ENCODE results near the gene NRCAM.
"Not testable (repeated sequence)": the region's sequence is repeated elsewhere in the genome, so short reads cannot be mapped to it uniquely, and the experiment has no call there.

The NRCAM gene

GRCh38 chr7:108393097-108393496 lies 63.1 kb downstream of the NRCAM start:
- not testable (repeated sequence) for DNase-seq

GRCh38 chr7:108387686-108388085 lies 68.5 kb downstream of the NRCAM start:
- DNase-seq: not testable (repeated sequence)

- no peak for DNase-seq
These were observed 70.3 kb downstream of the NRCAM start for GRCh38 chr7:108385834-108386422.

GRCh38 chr7:108384716-108385483 lies 71.3 kb downstream of the NRCAM start:
- DNase-seq: no peak

- DNase-seq: no peak
These were observed 73.3 kb downstream of the NRCAM start for GRCh38 chr7:108382932-108383331.

- no peak for DNase-seq
These were observed 75.7 kb downstream of the NRCAM start for GRCh38 chr7:108380517-108380916.

- DNase-seq: peak; percentile 11
These were observed 80.0 kb downstream of the NRCAM start for GRCh38 chr7:108376206-108376605.

- no peak for DNase-seq
These were observed 80.6 kb downstream of the NRCAM start for GRCh38 chr7:108375668-108376067.

GRCh38 chr7:108374899-108375298 lies 81.3 kb downstream of the NRCAM start:
- no peak for DNase-seq

GRCh38 chr7:108372618-108373017 lies 83.6 kb downstream of the NRCAM start:
- DNase-seq: no peak

- DNase-seq: no peak
These were observed 85.6 kb downstream of the NRCAM start for GRCh38 chr7:108370616-108371015.

GRCh38 chr7:108368466-108368865 lies 87.8 kb downstream of the NRCAM start:
- DNase-seq: no peak

- no peak for DNase-seq
These were observed 88.3 kb downstream of the NRCAM start for GRCh38 chr7:108367946-108368345.

- no peak for DNase-seq
These were observed 88.9 kb downstream of the NRCAM start for GRCh38 chr7:108367314-108367713.

- DNase-seq: no peak
These were observed 92.6 kb downstream of the NRCAM start for GRCh38 chr7:108363659-108364058.

GRCh38 chr7:108360058-108360800 lies 96.0 kb downstream of the NRCAM start:
- DNase-seq: no peak

GRCh38 chr7:108358553-108358952 lies 97.7 kb downstream of the NRCAM start:
- peak; percentile 90 for DNase-seq

- peak; percentile 86 for DNase-seq
These were observed 104.5 kb downstream of the NRCAM start for GRCh38 chr7:108351729-108352131.

- no peak for DNase-seq
These were observed 107.3 kb downstream of the NRCAM start for GRCh38 chr7:108348913-108349312.

GRCh38 chr7:108347616-108348015 lies 108.6 kb downstream of the NRCAM start:
- DNase-seq: no peak

GRCh38 chr7:108345710-108346336 lies 110.4 kb downstream of the NRCAM start:
- DNase-seq: no peak

- DNase-seq: no peak
These were observed 115.3 kb downstream of the NRCAM start for GRCh38 chr7:108340856-108341411.

- not testable (repeated sequence) for DNase-seq
These were observed 115.8 kb downstream of the NRCAM start for GRCh38 chr7:108340406-108340805.

Data from NCI-H1105 treated with DMSO at 0.1 percent for 48 hours (cell line).